HG03095 (cell line): ENCODE data around the gene VASH1.

ENCODE experiments used
- ATAC-seq: cut with Tn5 transposase; IDR thresholded peaks from one replicate; pipeline ENCODE4 v1.9.1; 2021; ENCODE audit warnings: moderate library complexity; ENCODE audit not compliant: unreplicated experiment

VASH1 gene

GRCh38 chr14:76770521-76771436 lies 9.5 kb downstream of the VASH1 start:
- no peak for ATAC-seq

DNA sequence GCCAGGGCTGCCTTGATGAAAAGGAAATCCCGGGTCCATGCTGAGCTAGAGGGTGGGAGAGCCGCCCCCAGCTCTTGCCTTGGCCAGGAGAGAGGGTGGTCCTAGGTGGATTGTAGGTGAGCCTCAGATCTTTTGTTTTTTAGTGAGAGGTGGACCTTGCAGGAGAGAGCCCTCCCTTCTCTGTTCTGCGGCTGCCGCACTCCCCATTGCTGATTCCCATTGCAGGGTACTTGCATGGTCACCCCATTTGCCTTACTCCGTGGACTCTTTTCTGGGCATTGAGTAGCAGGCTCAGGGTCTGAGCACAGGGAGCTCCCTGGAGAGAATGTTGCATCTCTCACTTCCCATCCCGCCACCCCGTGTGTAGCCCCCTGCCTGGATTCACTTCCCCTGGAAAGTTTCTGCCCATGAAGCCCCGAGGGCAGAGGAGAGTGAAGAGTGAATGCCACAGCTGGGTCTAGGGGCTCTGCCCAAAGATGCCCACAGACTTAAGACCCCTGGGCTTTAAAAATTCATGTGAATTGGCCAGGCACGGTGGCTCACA lies 10.2 kb downstream of the VASH1 start:
- ATAC-seq, result no peak

- no peak for ATAC-seq
Measured at GRCh38 chr14:76772300-76773187, 11.3 kb downstream of the VASH1 start.

DNA sequence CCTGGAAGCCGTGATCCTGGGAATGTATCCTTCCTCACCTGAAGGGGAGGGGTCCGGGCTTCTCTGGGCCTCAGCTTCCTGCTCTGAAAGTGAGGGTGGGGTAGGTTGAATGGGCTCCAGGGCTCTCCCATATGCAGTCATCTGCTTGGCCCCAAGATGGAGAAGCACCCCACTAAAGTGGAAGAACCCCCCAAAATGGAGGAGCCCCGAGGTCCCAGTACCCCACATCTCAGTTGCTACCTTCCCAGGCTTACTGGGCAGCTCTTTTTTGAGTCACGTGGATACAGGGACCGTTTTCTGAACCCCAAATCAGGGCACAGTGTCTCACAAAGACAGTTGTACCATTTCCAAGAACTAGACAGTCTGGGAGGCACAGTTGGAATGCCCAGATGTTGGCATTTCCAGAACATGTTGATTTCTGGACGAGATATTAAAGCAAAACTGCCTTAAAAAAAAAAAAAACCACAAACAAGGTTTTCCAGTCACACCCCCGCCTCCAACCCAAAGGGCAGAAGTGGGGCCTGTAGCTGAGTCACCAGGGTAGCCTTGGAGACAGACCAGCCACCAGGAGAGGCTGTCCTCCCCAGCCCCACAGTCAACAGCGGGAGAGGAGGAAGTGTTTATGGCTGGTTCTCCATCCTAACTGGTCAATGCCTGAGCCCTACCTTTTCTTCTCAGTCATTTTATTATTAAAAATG lies 12.1 kb downstream of the VASH1 start:
- no peak for ATAC-seq

- ATAC-seq, result no peak
Measured at GRCh38 chr14:76773956-76774820, 12.9 kb downstream of the VASH1 start.

- no peak for ATAC-seq
Measured at GRCh38 chr14:76774821-76775694, 13.8 kb downstream of the VASH1 start.

DNA sequence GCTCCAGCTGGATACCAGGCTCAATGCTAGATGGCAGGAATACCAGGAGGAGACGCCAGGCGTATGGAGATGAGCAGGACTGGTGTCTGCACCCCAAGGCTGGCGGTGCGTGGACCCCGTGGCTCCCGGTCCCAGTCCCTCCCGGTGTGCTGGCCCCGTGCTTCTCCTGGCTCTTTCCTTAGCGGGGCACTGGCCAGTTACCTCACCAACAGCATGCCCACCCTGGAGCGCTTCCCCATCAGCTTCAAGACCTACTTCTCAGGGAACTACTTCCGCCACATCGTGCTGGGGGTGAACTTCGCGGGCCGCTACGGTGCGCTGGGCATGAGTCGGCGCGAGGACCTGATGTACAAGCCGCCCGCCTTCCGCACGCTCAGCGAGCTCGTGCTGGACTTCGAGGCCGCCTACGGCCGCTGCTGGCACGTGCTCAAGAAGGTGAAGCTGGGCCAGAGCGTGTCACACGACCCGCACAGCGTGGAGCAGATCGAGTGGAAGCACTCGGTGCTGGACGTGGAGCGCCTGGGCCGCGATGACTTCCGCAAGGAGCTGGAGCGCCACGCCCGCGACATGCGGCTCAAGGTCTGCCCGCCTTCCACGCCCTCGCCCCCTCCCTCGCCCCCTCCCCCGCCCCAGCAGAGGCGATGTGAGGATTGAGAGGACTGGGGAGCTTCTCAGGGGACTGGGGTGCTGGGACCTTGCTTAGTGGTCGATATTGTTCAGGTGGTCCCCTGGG lies 14.6 kb downstream of the VASH1 start:
- no peak for ATAC-seq

DNA sequence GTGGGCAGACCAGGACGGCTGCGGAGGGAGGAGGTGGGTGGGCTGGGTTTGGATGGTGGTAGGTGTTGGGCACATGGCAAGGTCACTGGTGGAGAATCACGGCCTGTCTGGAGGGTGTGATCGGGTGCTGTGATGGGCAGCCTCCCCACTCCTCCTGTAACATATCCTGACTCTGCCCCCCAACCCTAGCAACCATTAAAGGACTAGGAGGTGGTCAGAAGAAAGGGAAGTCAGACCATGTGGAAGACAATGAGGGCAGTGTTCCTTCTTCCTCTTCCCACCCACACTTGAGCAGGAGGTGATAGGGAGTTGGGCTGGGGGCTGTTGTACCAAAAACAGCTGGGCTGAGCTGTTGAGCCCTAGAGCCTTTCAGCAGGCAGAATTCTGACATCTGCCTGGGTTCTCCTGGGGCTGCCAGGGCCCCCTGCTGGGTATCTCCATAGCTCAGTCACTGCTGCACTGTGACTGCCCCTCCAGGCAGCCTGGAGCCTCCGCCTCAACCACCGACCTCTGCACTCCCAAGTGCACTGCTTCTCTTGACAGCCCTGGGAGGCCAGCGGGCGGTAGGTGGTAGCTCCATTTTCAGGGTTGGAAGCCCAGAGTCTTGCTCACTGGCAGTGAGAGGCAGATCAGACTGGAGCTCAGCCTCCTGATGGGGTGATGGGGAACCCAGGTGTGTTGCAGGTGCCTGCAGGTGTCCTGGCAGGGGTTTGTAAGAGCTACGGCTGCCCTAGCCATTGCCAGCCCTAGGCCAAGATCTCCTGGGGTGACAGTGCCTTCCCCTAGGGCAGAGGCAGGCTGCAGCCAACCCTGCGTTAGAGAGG lies 15.4 kb downstream of the VASH1 start:
- no peak for ATAC-seq

DNA sequence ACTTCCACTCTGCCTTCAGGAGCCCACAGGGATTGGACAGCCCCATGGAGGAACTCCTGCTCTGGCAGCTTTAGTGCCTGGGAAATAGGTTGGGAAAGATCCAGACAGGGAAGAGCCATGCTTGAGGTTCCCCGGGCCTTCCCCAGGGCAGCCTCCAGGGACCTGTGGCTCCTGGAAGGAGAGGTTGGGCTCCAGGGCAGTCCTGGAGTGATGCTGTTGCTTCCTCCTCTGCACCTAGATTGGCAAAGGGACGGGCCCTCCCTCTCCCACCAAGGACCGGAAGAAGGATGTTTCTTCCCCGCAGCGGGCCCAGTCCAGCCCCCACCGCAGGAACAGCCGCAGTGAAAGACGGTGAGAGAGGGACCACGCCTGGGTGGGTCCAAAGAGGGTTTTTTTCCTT lies 16.5 kb downstream of the VASH1 start:
- no peak for ATAC-seq

GRCh38 chr14:76778546-76779215 lies 17.4 kb downstream of the VASH1 start:
- no peak for ATAC-seq

DNA sequence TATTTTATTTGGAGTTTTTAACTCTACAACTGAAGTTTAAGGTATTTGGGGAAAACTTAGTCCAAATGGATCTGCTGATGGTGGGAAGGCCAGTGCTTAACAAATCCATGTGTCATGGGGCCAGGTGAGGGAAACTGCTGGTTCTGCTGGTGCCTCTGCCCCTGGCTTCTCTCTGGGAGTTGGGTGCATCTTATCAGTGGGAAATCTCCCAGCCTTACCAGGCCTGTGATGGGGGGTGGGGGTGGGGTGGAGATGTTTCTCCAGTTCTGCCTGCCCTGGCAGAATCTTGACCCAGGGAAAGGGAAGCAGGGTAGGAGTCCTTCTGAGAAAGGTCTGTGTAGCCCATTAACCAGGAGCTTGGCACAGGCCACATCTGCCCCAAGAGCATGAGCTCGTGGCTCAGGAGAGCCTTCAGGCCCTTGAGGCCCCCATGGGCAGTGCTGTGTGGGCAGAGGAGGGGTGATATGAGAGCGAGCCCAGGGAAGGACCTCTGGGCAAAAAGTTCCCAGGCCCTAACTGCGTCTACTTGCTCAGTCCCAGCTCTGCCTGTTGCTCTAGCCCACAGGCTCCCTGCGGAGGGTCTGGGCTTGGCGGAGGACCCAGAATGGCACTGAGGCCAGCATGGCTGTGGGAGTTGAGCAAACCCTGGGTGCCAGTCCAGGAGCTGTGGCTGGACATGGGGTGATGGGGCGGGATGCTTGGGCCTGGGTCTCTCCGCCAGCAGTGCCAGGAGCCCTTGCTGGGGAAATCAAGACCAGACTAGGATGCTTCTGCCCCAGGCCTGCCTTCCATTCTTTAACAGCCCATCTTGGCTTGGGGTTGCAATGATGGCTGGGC lies 18.2 kb downstream of the VASH1 start:
- no peak for ATAC-seq

DNA sequence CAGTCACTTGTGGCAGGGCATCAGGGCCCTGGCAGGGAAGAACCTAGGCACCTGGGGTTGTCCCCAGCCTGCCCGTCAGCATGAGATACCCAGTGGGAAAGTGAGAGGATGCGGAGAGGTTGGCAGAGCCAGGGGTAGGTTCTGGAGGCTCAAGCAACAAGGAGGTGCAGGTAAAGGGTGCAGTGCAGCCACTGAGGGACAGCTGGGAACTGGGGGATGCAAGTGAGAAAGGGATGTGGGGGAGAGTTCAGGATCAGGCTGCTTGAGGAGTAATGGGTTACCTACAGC lies 18.7 kb downstream of the VASH1 start:
- ATAC-seq, result no peak

- no peak for ATAC-seq
Measured at GRCh38 chr14:76780360-76780759, 19.1 kb downstream of the VASH1 start.

DNA sequence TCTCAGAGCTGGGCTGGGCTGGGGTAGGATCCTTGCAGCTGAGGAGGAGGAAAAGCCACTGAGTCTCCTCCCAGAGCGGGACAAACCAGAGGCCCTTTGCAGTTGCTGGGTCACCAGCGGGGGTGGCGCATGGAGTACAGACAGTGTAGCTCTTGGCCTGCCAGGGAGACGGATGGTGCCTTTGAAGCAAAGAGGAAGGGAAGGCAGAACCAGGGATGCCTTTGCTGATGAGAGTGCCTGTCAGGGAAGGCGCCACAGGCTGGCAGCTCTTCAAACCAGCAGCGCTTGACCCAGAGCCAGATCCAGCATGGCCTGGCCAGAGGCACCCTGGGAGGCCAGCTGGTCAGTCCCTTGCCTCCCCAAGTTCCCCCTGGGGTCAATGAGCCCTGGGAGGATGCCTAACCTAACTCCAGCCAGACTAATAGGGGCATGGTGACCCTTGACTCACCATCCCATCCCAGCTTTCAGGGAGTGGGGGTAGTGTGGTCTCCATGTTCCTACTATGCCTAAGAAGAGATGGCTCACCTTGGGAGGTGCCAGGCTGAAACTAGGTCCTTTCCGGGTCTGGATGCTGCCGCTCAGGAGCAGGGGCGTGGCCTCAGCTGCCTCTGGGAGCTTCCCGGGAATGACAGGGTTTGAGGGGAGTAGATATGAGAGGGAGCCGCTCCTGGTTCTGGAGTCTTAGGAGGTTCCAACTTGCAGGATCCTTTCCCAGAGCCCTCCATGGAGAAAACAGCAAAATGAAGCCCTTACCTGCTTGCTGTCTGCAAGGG lies 19.8 kb downstream of the VASH1 start:
- ATAC-seq, result no peak

GRCh38 chr14:76781648-76782051 lies 20.4 kb downstream of the VASH1 start:
- ATAC-seq, result no peak
